DMS153 treated with DMSO at 0.1 percent for 48 hours (cell line): ENCODE data around the gene SLCO2B1.
"Not testable (repeated sequence)": the region's sequence is repeated elsewhere in the genome, so short reads cannot be mapped to it uniquely, and the experiment has no call there.

Experiments
- DNase-seq: peaks from one replicate; lab custom pipeline; 2025; ENCODE audit not compliant: unreplicated experiment; lab: John Stamatoyannopoulos, UW

Gene SLCO2B1

GRCh38 chr11:75150879-75151278 lies at the start of gene SLCO2B1:
SLCO2B1 (plus strand) TSS chr11:75151107; CDS start chr11:75151382, 275 bp downstream.
- DNase-seq, result no peak

DNA sequence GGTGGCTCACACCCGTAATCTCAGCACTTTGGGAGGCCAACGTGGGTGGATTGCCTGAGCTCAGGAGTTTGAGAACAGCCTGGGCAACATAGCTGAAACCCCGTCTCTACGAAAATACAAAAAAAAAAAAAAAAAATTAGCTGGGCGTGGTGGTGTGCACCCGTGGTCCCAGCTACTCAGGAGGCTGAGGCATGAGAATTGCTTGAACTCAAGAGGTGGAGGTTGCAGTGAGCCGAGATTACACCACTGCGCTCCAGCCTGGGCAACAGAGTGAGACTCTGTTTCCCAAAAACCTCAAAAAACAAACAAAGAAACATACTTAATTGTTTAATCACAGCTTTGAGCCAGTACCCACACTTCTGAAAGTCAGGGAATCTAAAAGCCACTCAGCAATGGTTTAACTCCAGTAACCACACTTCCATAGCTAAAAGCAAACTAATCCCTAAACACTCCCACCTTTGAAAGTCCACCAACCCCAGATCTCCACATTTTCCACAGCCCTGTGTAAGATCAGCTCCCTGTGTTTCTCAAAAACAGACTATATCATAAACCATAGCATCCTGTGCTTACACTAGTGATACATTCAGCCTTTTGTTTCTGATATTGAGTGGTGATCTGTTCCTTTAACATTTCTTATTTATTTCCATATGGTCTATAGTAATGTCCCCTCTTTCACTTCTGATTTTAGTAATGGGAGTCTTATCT lies 49.3 kb upstream of the SLCO2B1 start:
- no peak for DNase-seq

DNA sequence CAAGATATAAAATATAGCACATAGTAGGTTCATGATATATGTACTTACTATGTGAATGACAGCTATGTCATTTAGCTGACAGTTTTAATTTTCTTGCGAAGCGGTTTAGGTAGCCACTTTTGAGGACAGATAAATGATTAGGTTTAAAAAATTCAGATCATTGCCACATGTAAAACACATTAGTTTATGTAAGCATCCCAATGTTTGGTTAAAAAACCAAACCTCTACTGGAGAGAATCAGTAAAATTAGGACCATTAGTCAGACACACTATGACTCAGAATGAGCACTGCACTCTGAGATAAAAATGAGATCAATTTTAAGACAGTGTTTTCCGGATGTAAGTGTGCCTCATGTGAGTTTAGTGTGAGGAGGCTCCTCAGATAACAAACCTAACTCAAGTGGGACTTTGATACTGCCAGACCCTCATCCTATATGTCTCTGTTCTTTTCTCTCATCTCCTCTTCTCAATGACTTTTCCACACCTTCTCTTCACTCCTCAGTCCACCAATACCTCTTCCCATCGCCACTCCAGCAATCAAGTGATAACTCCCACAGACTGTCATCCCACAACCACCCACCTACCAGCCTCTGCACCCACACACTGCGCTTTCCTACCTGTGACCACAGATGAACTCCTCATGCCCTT lies 47.4 kb upstream of the SLCO2B1 start:
- DNase-seq, result no peak

GRCh38 chr11:75105462-75105925 lies 45.4 kb upstream of the SLCO2B1 start:
- DNase-seq, result no peak

DNA sequence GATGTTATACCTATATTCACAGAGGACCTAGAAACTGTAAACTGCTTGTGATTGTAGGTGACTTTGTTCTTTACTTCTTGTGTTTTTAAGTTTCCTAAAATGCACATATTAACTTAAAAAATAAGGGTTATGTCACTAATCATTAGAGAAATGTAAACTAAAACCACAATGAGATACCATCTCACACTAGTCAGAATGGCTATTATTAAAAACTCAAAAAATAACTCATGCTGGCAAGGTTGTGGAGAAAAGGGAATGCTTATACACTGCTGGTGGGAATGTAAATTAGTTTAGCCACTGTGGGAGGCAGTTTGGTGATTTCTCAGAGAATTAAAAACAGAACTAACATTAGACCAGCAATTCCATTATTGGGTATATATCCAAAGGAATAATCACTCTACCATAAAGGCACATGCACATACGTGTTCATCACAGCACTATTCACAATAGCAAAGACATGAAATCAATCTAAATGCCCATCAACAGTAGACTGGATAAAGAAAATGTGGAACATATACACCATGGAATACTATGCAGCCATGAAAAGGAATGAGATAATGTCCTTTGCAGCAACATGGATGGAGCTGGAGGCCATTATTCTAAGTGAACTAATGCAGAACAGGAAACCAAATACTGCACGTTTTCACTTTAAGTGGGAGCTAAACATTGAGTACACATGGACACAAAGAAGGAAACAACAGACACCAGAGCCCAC lies 44.8 kb upstream of the SLCO2B1 start:
- DNase-seq, result not testable (repeated sequence)

DNA sequence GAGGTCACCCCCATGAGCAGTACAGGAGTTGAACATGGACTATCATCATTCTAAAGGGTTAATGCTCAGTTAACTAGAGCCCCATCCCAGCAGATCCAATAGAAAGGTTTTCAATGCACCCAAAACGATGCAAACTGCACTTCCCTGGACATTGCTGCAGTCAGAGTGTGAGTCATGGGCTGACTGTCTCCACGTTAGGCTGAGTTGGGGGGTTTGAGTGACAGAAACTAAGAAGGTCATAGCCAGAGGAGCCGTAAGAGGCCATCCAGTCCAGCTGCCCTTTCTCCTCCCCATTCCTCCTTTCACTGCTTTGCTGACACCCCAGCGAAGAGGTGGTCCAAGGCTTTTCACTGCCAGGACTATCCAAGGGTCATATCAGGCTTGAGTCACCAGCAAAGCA lies 43.7 kb upstream of the SLCO2B1 start:
- DNase-seq, result no peak

GRCh38 chr11:75112200-75112599 lies 38.7 kb upstream of the SLCO2B1 start:
- no peak for DNase-seq

DNA sequence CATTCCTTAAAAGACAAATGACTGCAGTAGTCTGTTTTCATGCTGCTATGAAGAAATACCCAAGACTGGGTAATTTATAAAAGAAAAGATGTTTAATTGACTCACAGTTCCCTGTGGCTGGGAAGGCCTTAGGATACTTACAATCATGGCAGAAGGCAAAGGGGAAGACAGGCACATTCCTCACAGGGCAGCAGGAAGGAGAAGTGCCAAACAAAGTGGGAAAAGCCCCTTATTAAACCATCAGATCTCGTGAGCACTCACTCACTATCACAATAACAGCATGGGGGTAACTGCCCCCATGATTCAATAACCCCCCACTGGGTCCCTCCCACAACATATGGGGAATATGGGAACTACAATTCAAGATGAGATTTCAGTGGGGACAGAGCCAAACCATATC lies 37.9 kb upstream of the SLCO2B1 start:
- no peak for DNase-seq

- no peak for DNase-seq
Observed at GRCh38 chr11:75114465-75114864, 36.4 kb upstream of the SLCO2B1 start.

DNA sequence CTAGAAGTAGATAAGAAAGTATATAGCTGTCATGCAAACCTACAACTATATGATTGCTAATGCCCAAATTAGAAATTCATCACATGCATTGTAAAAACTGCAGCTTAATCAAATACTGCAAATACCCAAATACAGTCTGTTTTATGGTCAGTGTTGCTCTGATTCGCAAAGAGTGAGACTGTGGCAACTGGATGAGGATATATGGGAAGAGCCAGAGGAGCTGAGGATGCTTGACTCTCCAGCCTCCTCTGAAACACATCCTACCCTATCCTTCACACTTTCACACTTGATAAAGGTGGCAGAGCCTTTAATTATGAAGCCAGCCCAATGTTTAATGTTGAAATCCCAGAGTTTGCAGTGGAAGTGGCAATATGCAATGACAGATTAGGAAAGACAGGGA lies 32.3 kb upstream of the SLCO2B1 start:
- no peak for DNase-seq

DNA sequence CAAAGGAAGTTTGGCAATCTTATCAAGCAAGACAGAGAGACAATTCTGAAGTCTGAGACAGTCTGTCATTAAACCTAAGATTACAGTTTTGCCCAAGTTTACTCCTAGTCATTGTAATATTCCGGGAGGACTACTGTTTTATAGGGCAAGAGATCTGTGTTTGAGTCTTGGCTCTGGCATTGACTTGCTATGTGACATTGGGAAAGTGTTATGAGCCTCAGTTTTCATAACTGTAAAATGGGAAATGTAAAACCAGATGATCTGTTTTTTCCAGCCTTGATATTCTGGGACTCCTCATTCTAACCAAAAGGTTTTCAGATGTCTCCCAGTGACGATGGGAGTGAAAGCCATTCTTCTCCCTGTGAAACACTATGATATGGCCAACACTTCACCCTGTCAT lies 24.3 kb upstream of the SLCO2B1 start:
- DNase-seq, result no peak

GRCh38 chr11:75132080-75132479 lies 18.8 kb upstream of the SLCO2B1 start:
- no peak for DNase-seq

DNA sequence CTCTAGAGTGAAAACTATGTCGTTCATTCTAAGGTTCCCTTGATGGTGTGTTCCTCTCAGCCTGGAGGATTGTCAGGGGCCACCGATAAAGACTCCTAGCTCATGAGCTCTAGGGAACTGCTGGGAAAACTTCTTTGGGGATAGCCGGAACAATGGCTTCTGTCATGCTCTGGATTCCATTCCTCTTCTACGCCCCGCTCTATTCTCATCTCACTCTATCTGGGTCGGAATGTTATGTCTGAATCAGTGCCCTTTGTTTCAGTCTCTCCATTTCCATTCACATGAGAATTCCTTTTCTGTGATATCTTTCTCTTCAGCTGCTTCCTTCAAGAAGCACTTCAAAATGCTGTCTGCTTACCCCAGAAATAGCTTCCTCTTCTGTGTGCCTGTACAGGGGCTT lies 16.9 kb upstream of the SLCO2B1 start:
- no peak for DNase-seq

- no peak for DNase-seq
Observed at GRCh38 chr11:75135021-75135650, 15.8 kb upstream of the SLCO2B1 start.

- no peak for DNase-seq
Observed at GRCh38 chr11:75135651-75136050, 15.3 kb upstream of the SLCO2B1 start.

DNA sequence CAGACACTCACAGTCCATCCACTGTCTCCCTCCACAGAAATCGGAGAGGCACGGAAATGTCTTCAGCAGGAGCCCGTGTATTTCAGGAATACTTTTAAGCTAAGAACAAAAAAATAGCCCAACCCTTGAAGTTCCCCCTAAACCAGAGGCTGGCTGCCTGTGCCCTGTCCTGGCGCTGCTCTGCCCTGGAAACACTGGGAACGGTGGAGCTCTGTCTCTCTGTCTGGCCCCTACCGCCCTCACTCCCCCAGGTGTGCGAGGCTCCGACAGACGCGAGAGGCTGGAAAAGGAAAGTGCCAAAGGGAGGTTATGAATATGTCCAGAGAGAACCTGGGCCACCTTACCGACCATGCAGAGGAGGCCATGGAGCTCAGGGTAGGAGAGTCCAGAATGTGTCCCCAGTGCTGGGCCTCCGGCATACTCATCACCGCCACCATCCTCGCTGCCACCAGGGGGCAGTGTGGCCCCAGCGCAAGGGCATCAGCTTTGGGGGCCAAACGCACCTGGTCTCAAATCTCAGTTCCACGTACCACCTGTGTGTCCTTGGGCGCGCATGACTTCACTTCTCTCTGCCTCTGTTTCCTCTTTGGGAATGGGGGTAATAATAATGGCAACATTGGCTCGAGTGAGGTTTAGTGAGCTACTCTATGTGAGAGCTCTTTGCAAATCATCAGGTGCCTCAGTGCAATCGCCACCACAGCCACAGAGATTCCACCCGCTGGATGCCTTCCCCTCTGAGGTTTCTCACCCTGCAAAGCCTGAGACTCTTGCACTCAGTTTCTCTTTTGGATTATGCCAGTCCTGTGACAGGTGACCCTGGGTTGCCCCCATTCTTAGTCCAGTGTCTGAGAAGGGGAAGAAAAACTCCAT lies 10.4 kb upstream of the SLCO2B1 start:
- DNase-seq, result no peak

DNA sequence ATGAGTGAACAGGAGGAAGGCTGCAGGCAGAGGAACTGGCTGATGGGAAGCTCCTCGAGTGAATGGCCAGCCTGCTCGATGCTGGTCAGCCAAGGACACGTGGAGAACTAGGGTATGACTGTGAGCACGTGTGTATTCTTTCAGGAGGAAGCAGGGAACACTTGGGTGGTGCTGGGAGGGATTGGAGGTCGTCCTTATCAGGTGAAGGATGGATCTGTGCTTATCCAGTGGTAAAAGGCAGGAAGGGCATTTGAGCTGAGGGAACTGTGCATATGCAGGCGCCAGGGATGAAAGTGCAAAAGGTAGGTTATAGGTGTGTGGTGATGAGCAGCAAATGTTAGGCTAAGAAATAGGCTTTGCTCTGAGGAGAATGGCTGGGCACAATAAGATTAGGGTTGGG lies 9.7 kb upstream of the SLCO2B1 start:
- no peak for DNase-seq

DNA sequence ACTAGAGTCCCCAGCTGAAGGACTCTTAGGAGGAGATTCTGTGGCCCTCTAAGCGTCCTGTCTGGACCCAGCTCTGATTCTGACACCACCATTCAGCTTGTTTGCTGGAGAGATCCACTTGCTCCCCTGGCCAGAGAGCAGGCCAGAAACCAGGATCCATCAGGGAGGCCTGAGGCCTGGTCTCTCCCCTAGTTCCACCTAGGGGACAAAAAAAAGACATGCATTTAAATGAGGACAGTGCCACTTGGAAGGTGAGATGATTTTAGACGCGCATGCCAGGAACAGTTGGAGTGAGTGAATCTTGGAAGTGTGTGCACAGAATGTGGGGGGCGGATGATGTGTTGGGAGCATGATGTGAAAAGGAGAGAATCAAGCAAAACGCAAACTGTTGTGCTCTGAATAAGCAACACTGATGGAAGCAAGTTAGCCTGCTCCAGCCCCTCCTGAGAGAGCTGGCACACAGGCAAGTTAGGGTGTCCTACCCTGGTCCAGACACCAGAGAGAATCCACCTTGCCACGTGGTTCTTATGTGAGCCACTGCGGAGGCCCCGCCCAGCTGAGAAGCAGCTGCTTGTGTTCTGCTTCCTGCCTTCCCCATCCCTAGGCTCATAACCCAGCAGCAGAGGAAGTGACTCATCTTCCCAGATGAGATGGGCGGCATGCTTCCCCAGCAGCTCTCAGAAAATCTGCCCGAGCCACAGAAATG lies 8.0 kb upstream of the SLCO2B1 start:
- peak; percentile 86 for DNase-seq

- DNase-seq, result no peak
Observed at GRCh38 chr11:75143420-75143731, 7.5 kb upstream of the SLCO2B1 start.

DNA sequence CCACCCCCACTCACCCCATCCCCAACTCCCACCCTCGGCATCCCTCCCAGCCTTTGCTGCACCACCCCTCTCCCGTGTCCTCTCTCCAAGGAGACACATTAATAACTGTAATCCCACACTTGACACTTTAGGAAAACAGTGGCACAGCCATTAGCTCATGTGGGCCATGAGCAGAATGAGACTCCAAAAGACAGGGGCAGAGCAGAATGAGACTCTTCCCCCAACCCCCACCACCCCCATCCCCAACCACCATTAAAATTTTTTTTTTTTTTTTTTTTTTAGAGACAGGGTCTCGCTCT lies 6.2 kb upstream of the SLCO2B1 start:
- no peak for DNase-seq
